WTC11 (cell line): ENCODE measurements around the gene FHAD1.

ENCODE experiments used
- CTCF ChIP-seq: fragments of 200-600 bp; IDR thresholded peaks from 2 replicates; pipeline ENCODE4 v1.8.0; 2022; ENCODE audit warnings: antibody characterized with exemption
- TCF7 ChIP-seq: sonication (generic); formaldehyde crosslinking; IDR thresholded peaks from 2 replicates; pipeline ENCODE4 v1.8.0; 2022; ENCODE audit warnings: mild to moderate bottlenecking, low read depth, missing genetic modification reagents, moderate library complexity
- ZNF138 ChIP-seq: sonication (generic); formaldehyde crosslinking; conservative IDR thresholded peaks from 2 replicates; pipeline ENCODE4 v1.8.1; 2022; ENCODE audit warnings: mild to moderate bottlenecking, moderate library complexity, missing genetic modification reagents

- TF ChIP-seq ZNF138 (no peak), TCF7 (CRISPR knock-in tag) (no peak), CTCF (no peak)
These were observed 77.9 kb downstream of the FHAD1 start for GRCh38 chr1:15324869-15325335.
